Astrocyte (in vitro differentiated cells and primary cell): ENCODE measurements around the gene SRRM4. TPM values are rescaled to one million over a fixed set of nuclear protein-coding genes. Genes with fewer than 3 reads are reported as not detected.

Experiments
- DNase-seq: peaks from one replicate; pipeline ENCODE4 v3.0.0-alpha.2; 2010; ENCODE audit warnings: low read depth
- FAIRE-seq: peaks from 2 replicates; lab custom pipeline; 2011; peaks lifted over from hg19 to GRCh38; lab: Jason Lieb, UNC
- H2AFZ ChIP-seq: 2 replicates; pipeline ENCODE4 v1.6.0; 2012; ENCODE audit warnings: low read depth, low read length, inconsistent platforms
- H3K27ac ChIP-seq: 2 replicates; pipeline ENCODE4 v1.5.1; 2011; ENCODE audit warnings: low read depth, low read length, inconsistent platforms
- H3K27me3 ChIP-seq: 2 replicates; pipeline ENCODE4 v1.6.0; 2011; ENCODE audit warnings: low read length, inconsistent platforms; ENCODE audit not compliant: insufficient read depth
- H3K36me3 ChIP-seq: 2 replicates; pipeline ENCODE4 v1.5.1; 2011; ENCODE audit warnings: low read length, inconsistent platforms; ENCODE audit not compliant: insufficient read depth
- H3K4me1 ChIP-seq: 2 replicates; pipeline ENCODE4 v1.5.1; 2011; ENCODE audit warnings: low read length, inconsistent platforms; ENCODE audit not compliant: insufficient read depth
- H3K4me2 ChIP-seq: 2 replicates; pipeline ENCODE4 v1.6.0; 2012; ENCODE audit warnings: low read length, inconsistent platforms
- H3K4me3 ChIP-seq: 2 replicates; pipeline ENCODE4 v1.5.1; 2011; ENCODE audit warnings: low read depth, mild to moderate bottlenecking, low read length, inconsistent platforms; ENCODE audit not compliant: insufficient read depth
- H3K79me2 ChIP-seq: 2 replicates; pipeline ENCODE4 v1.6.0; 2012; ENCODE audit warnings: mild to moderate bottlenecking, low read length, inconsistent platforms; ENCODE audit not compliant: insufficient read depth
- H3K9ac ChIP-seq: 2 replicates; pipeline ENCODE4 v1.6.0; 2012; ENCODE audit warnings: mild to moderate bottlenecking, low read length, inconsistent platforms
- H3K9me3 ChIP-seq: 2 replicates; pipeline ENCODE4 v1.5.1; 2012; ENCODE audit warnings: low read depth, mild to moderate bottlenecking, low read length, inconsistent platforms; ENCODE audit not compliant: insufficient read depth
- H4K20me1 ChIP-seq: 2 replicates; pipeline ENCODE4 v1.6.0; 2012; ENCODE audit warnings: low read length, inconsistent platforms; ENCODE audit not compliant: insufficient read depth
- H3K27ac Mint-ChIP-seq: one replicate; pipeline ENCODE4 v1.8.0; 2021; ENCODE audit warnings: mild to moderate bottlenecking, mixed read lengths; ENCODE audit not compliant: unreplicated experiment
- H3K27me3 Mint-ChIP-seq: one replicate; pipeline ENCODE4 v1.8.0; 2021; ENCODE audit warnings: low read depth, mixed read lengths; ENCODE audit not compliant: unreplicated experiment
- H3K36me3 Mint-ChIP-seq: one replicate; pipeline ENCODE4 v1.8.0; 2021; ENCODE audit warnings: low read depth, mixed read lengths; ENCODE audit not compliant: unreplicated experiment
- H3K4me1 Mint-ChIP-seq: one replicate; pipeline ENCODE4 v1.8.0; 2021; ENCODE audit warnings: low read depth, mixed read lengths; ENCODE audit not compliant: unreplicated experiment
- H3K4me3 Mint-ChIP-seq: one replicate; pipeline ENCODE4 v1.8.0; 2021; ENCODE audit warnings: mild to moderate bottlenecking, moderate library complexity, mixed read lengths; ENCODE audit not compliant: unreplicated experiment
- H3K9me3 Mint-ChIP-seq: one replicate; pipeline ENCODE4 v1.8.0; 2021; ENCODE audit warnings: mild to moderate bottlenecking, mixed read lengths; ENCODE audit not compliant: unreplicated experiment
- CTCF ChIP-seq: IDR thresholded peaks from 2 replicates; pipeline ENCODE4 v1.5.1; 2011; ENCODE audit warnings: low read depth, mild to moderate bottlenecking, inconsistent platforms, low read length, moderate library complexity; ENCODE audit not compliant: insufficient read depth
- EZH2 ChIP-seq: IDR thresholded peaks from 2 replicates; pipeline ENCODE4 v1.6.1; 2012; ENCODE audit warnings: mild to moderate bottlenecking, low read length, inconsistent platforms; ENCODE audit not compliant: insufficient read depth
- total RNA-seq: library from RNA; stranded (reverse); gene quantifications from 2 replicates; pipeline ENCODE4 v1.2.1, GENCODE V29; 2021

The SRRM4 gene
- total RNA-seq, 1 donor from 2014 or later, result 0.30 TPM

- no peaks in the 10 kb centered on the region for H3K27me3 ChIP-seq
- no peaks in the 10 kb centered on the region for H3K36me3 ChIP-seq
- Mint-ChIP-seq H3K4me3 (no peak overlapping the region), H3K27ac (no peak overlapping the region), H3K36me3 (no peaks in the 10 kb centered on the region), H3K27me3 (peaks cover 7% of the 10 kb centered on the region), H3K4me1 (no peaks in the 10 kb centered on the region), H3K9me3 (peaks cover 10% of the 10 kb centered on the region)
- no peaks in the 10 kb centered on the region for H3K79me2 ChIP-seq
- DNase-seq (no peak), FAIRE-seq (no peak)
- no peak overlapping the region for H3K9ac ChIP-seq
- no peak overlapping the region for H2AFZ ChIP-seq
- no peak overlapping the region for H3K4me2 ChIP-seq
- TF ChIP-seq CTCF (no peak), EZH2 (no peak)
- H3K4me1 ChIP-seq, result no peaks in the 10 kb centered on the region
- peaks cover 3% of the 10 kb centered on the region for H3K9me3 ChIP-seq
- no peaks in the 10 kb centered on the region for H4K20me1 ChIP-seq
- H3K27ac ChIP-seq, result no peak overlapping the region
- H3K4me3 ChIP-seq, result no peak overlapping the region
These were observed 22.0 kb upstream of the SRRM4 start for GRCh38 chr12:118959348-118959747.

GRCh38 chr12:118959985-118960560 lies 21.3 kb upstream of the SRRM4 start:
- Histone ChIP-seq H2AFZ (no peak overlapping the region), H3K9ac (no peak overlapping the region), H4K20me1 (no peaks in the 10 kb centered on the region), H3K4me2 (no peak overlapping the region), H3K4me3 (no peak overlapping the region), H3K27me3 (no peaks in the 10 kb centered on the region), H3K4me1 (no peaks in the 10 kb centered on the region), H3K27ac (no peak overlapping the region), H3K36me3 (no peaks in the 10 kb centered on the region), H3K79me2 (no peaks in the 10 kb centered on the region), H3K9me3 (peaks cover 3% of the 10 kb centered on the region)
- FAIRE-seq, result no peak
- no peaks in the 10 kb centered on the region for H3K36me3 Mint-ChIP-seq
- peaks cover 9% of the 10 kb centered on the region for H3K27me3 Mint-ChIP-seq
- peaks cover 10% of the 10 kb centered on the region for H3K9me3 Mint-ChIP-seq
- DNase-seq, result no peak
- TF ChIP-seq EZH2, result no peak
- TF ChIP-seq CTCF, result no peak
- no peak overlapping the region for H3K27ac Mint-ChIP-seq
- H3K4me3 Mint-ChIP-seq, result no peak overlapping the region
- H3K4me1 Mint-ChIP-seq, result no peaks in the 10 kb centered on the region

GRCh38 chr12:118960865-118961264 lies 20.5 kb upstream of the SRRM4 start:
- H3K27ac Mint-ChIP-seq, result no peak overlapping the region
- DNase-seq (no peak), FAIRE-seq (no peak)
- peaks cover 10% of the 10 kb centered on the region for H3K9me3 Mint-ChIP-seq
- Histone ChIP-seq H3K79me2 (no peaks in the 10 kb centered on the region), H3K27ac (no peak overlapping the region), H3K36me3 (no peaks in the 10 kb centered on the region), H3K9ac (no peak overlapping the region), H3K9me3 (peaks cover 3% of the 10 kb centered on the region), H4K20me1 (no peaks in the 10 kb centered on the region), H2AFZ (no peak overlapping the region), H3K4me1 (no peaks in the 10 kb centered on the region), H3K4me2 (no peak overlapping the region), H3K4me3 (no peak overlapping the region), H3K27me3 (no peaks in the 10 kb centered on the region)
- H3K4me1 Mint-ChIP-seq, result no peaks in the 10 kb centered on the region
- peaks cover 11% of the 10 kb centered on the region for H3K27me3 Mint-ChIP-seq
- no peaks in the 10 kb centered on the region for H3K36me3 Mint-ChIP-seq
- no peak overlapping the region for H3K4me3 Mint-ChIP-seq
- no peak for TF ChIP-seq CTCF
- no peak for TF ChIP-seq EZH2
